GM12873 (cell line): Measurements from ENCODE around the gene SLC36A4.

ENCODE experiments used
- CTCF ChIP-seq: IDR thresholded peaks from 2 replicates; pipeline ENCODE4 v1.5.1; 2012; ENCODE audit warnings: low read depth, mild to moderate bottlenecking, moderate library complexity, low read length, control low read depth; ENCODE audit not compliant: insufficient read depth; ENCODE audit errors: missing control alignments

Gene SLC36A4

DNA sequence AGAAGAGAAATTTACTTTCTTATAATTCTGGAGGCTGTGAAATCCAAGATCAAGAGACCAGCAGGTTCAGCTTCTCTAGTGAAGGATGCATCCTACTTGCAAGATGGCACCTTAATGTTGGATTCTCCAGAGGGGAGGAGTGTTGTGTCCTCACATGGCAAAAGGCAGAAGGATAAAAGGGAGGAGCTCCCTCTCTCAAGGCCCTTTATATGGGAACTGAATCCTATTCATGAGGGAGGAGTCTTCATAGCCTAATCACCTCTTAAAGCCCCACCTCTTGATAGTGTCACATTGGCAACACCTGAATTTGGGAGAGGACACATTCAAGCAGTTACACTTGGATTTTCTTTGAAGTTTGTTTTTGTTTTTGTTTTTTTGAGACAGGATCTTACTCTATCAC is 79.5 kb downstream of the SLC36A4 start:
- no peak for TF ChIP-seq CTCF

GRCh38 chr11:93117565-93117964 is 80.2 kb downstream of the SLC36A4 start:
- no peak for TF ChIP-seq CTCF

- TF ChIP-seq CTCF: no peak
Measured at GRCh38 chr11:93116641-93117441, 81.0 kb downstream of the SLC36A4 start.

DNA sequence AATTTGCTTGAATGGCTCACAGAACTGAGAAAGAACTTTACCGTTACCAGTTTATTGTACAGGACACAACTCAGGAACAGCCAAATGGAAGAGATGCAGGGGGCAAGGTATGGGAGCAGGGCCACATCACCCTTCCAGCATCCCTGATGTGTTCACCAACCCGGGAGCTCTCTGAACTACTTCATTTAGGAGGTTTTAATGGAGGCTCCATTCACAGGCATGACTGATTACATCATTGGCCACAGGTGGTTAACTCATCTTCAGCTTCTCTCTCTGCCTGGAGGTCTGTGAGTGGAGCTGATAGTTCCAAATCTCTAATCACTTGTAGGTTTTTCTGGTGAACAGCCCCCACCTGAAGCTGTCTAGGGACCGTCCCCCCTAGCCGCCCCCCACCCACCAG is 83.5 kb downstream of the SLC36A4 start:
- TF ChIP-seq CTCF: no peak

- TF ChIP-seq CTCF: no peak
Measured at GRCh38 chr11:93113824-93114223, 84.0 kb downstream of the SLC36A4 start.

- TF ChIP-seq CTCF: no peak
Measured at GRCh38 chr11:93100211-93100610, 97.6 kb downstream of the SLC36A4 start.

DNA sequence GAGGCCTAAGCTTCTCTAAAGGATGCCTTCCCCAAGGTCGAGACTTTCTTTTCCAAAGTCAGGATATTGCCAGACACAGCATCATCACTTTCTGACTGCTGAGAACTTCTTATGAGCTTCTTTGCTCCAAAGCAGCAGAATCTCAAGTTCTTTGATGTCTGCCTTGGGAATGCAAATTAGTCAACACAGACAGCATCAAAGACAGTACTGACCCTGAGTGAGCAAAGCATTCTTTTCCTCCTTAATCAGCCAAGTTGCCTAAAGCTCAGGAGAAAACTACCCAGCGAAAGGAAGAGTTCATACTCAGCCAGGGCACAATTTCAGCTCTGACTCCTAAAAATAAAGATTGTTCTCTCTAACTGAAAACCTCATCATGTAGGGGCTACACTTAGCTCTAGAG is 98.0 kb downstream of the SLC36A4 start:
- TF ChIP-seq CTCF: no peak
